ENCODE data around the gene CCHCR1. TPM values are rescaled to one million over a fixed set of nuclear protein-coding genes. Genes with fewer than 3 reads are reported as not detected.

The CCHCR1 gene
- total RNA-seq, 2 donors from 2014 or later, result 52.4 to 85.5 TPM

GRCh38 chr6:31161216-31162126 lies 3.9 kb upstream of the CCHCR1 start:
- Mint-ChIP-seq H3K27me3 (no peaks in the 10 kb centered on the region), H3K4me1 (peaks cover 29% of the 10 kb centered on the region), H3K27ac (no peak overlapping the region), H3K9me3 (no peaks in the 10 kb centered on the region), H3K36me3 (ENCODE audit: low read depth) (peaks cover 73% of the 10 kb centered on the region), H3K4me3 (peak overlapping the region; percentile 92)
- ATAC-seq (replicated peaks), result no peak

DNA sequence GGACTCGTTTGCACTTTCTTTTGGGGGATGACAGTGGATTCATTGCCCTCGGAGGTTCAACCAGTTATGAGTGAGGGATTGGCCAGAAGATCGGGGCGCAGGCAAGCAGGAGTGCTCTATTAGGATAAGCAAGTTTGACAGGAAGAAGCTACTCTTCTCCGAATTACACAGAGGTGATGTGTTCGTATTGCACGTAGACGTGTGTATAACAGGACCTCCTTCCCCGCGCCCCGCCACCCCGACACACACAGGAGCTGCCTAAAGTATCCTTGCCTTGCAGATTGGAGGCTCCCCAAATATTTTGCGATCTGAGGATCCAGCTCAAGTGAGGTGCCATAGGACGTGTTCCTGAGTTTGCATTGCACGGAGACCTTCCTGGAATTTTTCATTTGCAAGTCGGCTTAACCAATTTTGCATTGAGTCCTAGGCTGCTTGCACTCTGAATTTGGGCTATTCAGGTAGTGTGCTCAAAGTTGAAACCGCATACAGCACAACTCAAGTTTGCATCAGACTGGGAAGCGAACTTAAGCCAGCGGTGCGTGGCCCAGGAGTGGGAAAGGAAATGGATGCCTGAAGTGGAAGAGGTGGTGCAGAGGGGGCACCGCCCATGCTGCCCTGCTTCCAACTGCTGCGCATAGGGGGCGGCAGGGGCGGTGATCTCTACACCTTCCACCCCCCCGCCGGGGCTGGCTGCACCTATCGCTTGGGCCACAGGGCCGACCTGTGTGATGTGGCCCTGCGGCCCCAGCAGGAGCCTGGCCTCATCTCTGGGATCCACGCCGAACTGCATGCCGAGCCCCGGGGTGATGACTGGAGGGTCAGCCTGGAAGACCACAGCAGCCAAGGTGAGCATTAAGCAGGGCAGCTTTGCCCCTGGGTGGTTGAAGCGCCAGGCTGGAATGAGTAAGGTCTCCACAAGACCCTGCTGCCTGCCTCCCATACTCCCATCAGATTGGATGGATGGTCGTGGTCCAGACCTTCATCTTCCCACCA lies 1.6 kb upstream of the CCHCR1 start:
- Mint-ChIP-seq H3K27me3 (no peaks in the 10 kb centered on the region), H3K4me1 (peaks cover 20% of the 10 kb centered on the region)

GRCh38 chr6:31158140-31158862 lies 699 bp upstream of the CCHCR1 start, which contains the start of gene TCF19:
TSS of gene TCF19 (plus strand) at chr6:31158589. CDS start at chr6:31159470, 881 bp downstream.
- Mint-ChIP-seq H3K9me3 (no peaks in the 10 kb centered on the region), H3K4me1 (peaks cover 19% of the 10 kb centered on the region), H3K36me3 (ENCODE audit: low read depth) (peaks cover 90% of the 10 kb centered on the region), H3K4me3 (peak within 1 kb of the TSS; percentile 92), H3K27ac (peak within 1 kb of the TSS; percentile 76), H3K27me3 (no peaks in the 10 kb centered on the region)
- ATAC-seq (replicated peaks), result peak; percentile 95

More for the DNA sequence above, 1.6 kb upstream of the CCHCR1 start:
- Mint-ChIP-seq H3K9me3 (no peaks in the 10 kb centered on the region), H3K27ac (peak overlapping the region; percentile 76), H3K36me3 (ENCODE audit: low read depth) (peaks cover 95% of the 10 kb centered on the region), H3K4me3 (peak overlapping the region; percentile 92)
- peak; percentile 33 for ATAC-seq (replicated peaks)

DNA sequence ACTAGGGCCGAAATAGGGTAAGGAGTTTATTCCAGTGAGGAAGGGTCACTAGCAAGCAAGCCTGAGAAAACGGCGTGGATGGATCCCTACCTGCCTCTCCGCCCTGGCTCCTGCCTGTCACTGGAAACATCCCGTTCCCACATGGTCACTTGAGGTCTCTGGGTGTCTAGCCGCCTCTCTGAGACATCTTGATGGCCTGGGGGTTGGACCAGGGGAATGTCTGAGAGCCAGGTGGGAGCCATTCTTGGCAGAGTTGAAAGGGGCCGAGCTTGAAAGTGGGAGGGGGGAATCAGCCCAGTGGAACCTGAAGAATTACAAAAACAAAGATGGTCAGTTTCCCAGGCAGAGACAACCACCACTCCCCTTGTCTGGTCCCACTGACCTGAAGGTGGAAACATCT lies 961 bp downstream of the CCHCR1 start:
- ATAC-seq (replicated peaks), result no peak
- Mint-ChIP-seq H3K4me3 (peak overlapping the region; percentile 92), H3K27ac (no peak overlapping the region), H3K4me1 (peaks cover 5% of the 10 kb centered on the region), H3K9me3 (no peaks in the 10 kb centered on the region), H3K27me3 (no peaks in the 10 kb centered on the region), H3K36me3 (ENCODE audit: low read depth) (peaks cover 83% of the 10 kb centered on the region)

DNA sequence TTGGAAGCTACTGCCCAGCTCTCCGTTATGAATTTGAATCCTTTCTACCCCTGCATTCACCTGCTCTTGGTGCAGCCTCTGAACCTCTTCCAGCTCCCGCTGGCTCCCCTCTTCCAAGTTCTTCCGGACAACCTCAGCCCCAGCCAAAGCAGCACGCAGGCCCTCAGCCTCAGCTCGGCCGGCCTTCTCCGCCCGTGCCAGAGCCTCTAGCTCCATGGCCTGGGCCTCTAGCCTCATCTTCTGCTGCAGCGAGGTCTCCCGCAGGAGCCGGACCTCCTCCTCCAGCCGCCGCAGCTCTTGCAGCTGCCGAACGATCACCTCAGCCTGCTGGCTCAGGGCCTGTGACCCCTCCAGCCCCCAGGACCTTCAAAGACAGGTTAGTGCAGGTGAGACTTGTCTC lies 3.2 kb downstream of the CCHCR1 start:
- H3K4me3 Mint-ChIP-seq, result no peak overlapping the region
- no peak for ATAC-seq (replicated peaks)
- H3K27ac Mint-ChIP-seq, result no peak overlapping the region
- H3K36me3 Mint-ChIP-seq (ENCODE audit: low read depth), result peaks cover 81% of the 10 kb centered on the region
- no peaks in the 10 kb centered on the region for H3K9me3 Mint-ChIP-seq
- H3K27me3 Mint-ChIP-seq, result no peaks in the 10 kb centered on the region
- H3K4me1 Mint-ChIP-seq, result peaks cover 6% of the 10 kb centered on the region

GRCh38 chr6:31152781-31153180 lies 4.8 kb downstream of the CCHCR1 start:
- no peak overlapping the region for H3K4me3 Mint-ChIP-seq
- no peaks in the 10 kb centered on the region for H3K27me3 Mint-ChIP-seq
- ATAC-seq (replicated peaks), result no peak
- H3K4me1 Mint-ChIP-seq, result peaks cover 6% of the 10 kb centered on the region
- peaks cover 68% of the 10 kb centered on the region for H3K36me3 Mint-ChIP-seq (ENCODE audit: low read depth)
- no peak overlapping the region for H3K27ac Mint-ChIP-seq
- H3K9me3 Mint-ChIP-seq, result no peaks in the 10 kb centered on the region

DNA sequence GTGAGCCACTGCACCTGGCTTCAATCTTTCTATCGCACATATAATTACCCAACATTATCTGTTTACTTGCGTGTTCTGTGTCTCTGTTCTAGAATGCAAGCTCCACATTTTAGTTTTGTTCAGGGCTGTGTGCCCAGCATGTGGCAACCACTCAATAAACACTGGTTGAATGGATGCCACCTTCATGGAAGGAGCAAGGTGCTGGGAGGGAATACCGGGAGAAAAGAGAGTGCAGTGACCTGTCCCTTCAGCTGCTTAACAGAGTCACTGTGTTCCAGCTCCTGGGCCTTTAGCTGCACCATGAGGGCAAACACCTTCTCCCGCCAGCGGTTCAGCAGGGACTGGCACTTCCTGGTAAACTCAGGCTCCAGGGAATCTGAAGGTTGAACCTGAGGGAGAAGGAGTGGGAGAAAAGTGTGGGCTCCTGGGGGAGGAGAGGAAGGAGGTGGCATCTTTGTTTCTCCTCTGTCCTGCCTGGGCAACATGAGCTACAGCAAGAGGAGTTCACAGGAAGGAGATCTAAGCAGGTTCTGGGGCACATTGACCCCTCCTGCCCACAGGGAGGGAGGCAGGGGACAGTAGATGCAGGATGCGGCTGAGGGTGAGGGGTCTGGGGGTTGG lies 7.7 kb downstream of the CCHCR1 start:
- ATAC-seq (replicated peaks), result no peak
- Mint-ChIP-seq H3K27me3 (no peaks in the 10 kb centered on the region), H3K9me3 (no peaks in the 10 kb centered on the region), H3K27ac (no peak overlapping the region), H3K36me3 (ENCODE audit: low read depth) (peaks cover 59% of the 10 kb centered on the region), H3K4me3 (no peak overlapping the region), H3K4me1 (peaks cover 6% of the 10 kb centered on the region)

- H3K9me3 Mint-ChIP-seq, result no peaks in the 10 kb centered on the region
- no peaks in the 10 kb centered on the region for H3K27me3 Mint-ChIP-seq
- ATAC-seq (replicated peaks), result no peak
- peaks cover 45% of the 10 kb centered on the region for H3K36me3 Mint-ChIP-seq (ENCODE audit: low read depth)
- no peaks in the 10 kb centered on the region for H3K4me1 Mint-ChIP-seq
- H3K27ac Mint-ChIP-seq, result no peak overlapping the region
- no peak overlapping the region for H3K4me3 Mint-ChIP-seq
Observed at GRCh38 chr6:31145386-31145785, 12.2 kb downstream of the CCHCR1 start.

DNA sequence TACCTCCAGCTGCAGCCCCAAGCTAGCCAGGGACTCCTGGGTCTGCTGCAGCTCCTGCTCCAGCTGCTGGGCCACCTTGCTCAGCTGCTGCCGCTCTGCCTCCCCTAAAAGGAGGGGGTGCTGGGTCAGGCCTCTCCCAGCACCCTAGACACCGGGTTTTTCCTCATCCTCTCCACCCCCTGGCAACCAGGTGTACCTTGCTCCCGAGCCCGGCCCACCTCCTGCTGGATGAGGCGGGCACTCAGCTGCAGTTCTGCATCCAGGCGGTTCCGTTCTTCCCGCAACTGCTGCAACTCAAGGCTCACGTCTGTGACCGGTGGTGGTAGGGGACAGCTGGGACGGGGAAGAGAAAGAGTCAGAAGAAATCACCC lies 12.6 kb downstream of the CCHCR1 start:
- no peak overlapping the region for H3K4me3 Mint-ChIP-seq
- peaks cover 42% of the 10 kb centered on the region for H3K36me3 Mint-ChIP-seq (ENCODE audit: low read depth)
- H3K27me3 Mint-ChIP-seq, result no peaks in the 10 kb centered on the region
- H3K27ac Mint-ChIP-seq, result no peak overlapping the region
- ATAC-seq (replicated peaks), result no peak
- H3K9me3 Mint-ChIP-seq, result no peaks in the 10 kb centered on the region
- no peaks in the 10 kb centered on the region for H3K4me1 Mint-ChIP-seq

GRCh38 chr6:31144296-31144969 lies 13.2 kb downstream of the CCHCR1 start:
- H3K4me3 Mint-ChIP-seq, result no peak overlapping the region
- H3K4me1 Mint-ChIP-seq, result no peaks in the 10 kb centered on the region
- ATAC-seq (replicated peaks), result no peak

GRCh38 chr6:31143148-31143547 lies 14.5 kb downstream of the CCHCR1 start:
- Mint-ChIP-seq H3K36me3 (ENCODE audit: low read depth) (peaks cover 33% of the 10 kb centered on the region), H3K4me1 (no peaks in the 10 kb centered on the region), H3K4me3 (no peak overlapping the region), H3K27me3 (no peaks in the 10 kb centered on the region), H3K27ac (no peak overlapping the region), H3K9me3 (no peaks in the 10 kb centered on the region)
- no peak for ATAC-seq (replicated peaks)

More at GRCh38 chr6:31144296-31144969, 13.2 kb downstream of the CCHCR1 start:
- Mint-ChIP-seq H3K9me3 (no peaks in the 10 kb centered on the region), H3K36me3 (ENCODE audit: low read depth) (peaks cover 37% of the 10 kb centered on the region), H3K27me3 (no peaks in the 10 kb centered on the region), H3K27ac (no peak overlapping the region)

DNA sequence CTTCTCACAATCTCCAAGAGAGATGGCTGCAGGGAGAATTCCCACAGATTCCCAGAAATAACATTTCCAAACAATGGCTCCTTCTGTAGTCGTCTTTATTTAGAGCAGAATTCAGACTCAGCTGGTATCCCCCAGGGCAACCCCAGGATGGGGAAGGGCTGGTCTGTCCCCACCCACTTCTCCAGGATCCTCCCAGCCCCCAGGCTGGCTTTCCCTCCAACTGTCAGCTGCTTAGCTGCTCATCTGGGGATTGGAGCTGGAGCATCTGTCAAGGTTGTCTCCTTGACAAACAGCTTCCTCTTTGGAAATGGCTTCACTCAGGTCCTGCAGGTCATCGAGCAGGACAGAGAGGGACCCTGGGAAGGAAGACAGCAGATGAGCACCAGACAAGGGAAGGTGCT lies 15.2 kb downstream of the CCHCR1 start:
- no peak overlapping the region for H3K4me3 Mint-ChIP-seq
- peaks cover 5% of the 10 kb centered on the region for H3K4me1 Mint-ChIP-seq
- no peak overlapping the region for H3K27ac Mint-ChIP-seq
- peaks cover 33% of the 10 kb centered on the region for H3K36me3 Mint-ChIP-seq (ENCODE audit: low read depth)
- no peak for ATAC-seq (replicated peaks)
- no peaks in the 10 kb centered on the region for H3K9me3 Mint-ChIP-seq
- no peaks in the 10 kb centered on the region for H3K27me3 Mint-ChIP-seq

DNA sequence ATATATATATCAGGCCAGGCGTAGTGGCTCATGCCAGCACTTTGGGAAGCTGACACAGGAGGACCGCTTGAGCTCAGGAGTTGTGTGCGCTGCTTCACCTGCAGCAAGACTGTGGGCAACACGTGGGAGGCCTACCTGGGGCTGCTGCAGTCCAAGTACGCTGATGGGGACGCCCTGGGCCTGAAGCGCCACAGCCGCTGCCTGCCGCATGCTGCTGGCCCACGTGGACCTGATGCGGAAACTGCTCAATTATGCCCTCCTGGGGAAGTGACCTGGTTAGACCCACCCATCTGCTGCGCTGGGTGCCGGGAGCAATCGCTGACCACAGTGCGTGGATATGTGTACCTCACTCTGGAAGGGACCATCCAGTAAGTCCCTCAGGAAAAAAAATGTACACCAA lies 17.0 kb downstream of the CCHCR1 start:
- no peak for ATAC-seq (replicated peaks)
- H3K27ac Mint-ChIP-seq, result no peak overlapping the region
- H3K27me3 Mint-ChIP-seq, result no peaks in the 10 kb centered on the region
- peaks cover 6% of the 10 kb centered on the region for H3K4me1 Mint-ChIP-seq
- H3K36me3 Mint-ChIP-seq (ENCODE audit: low read depth), result peaks cover 24% of the 10 kb centered on the region
- H3K4me3 Mint-ChIP-seq, result no peak overlapping the region
- H3K9me3 Mint-ChIP-seq, result no peaks in the 10 kb centered on the region

All from activated T-helper 17 cell treated with anti-CD3 and anti-CD28 coated beads, Interleukin-2, amount 50 U/mL, for 72 hours (primary cell).